Glomerular endothelial cell (primary cell): ENCODE data around the gene TFB1M. TPM values are rescaled to one million over a fixed set of nuclear protein-coding genes. Genes with fewer than 3 reads are reported as not detected.
A peak's percentile ranks its signal among the peaks of the same experiment; 100 is the strongest.
"Not testable (repeated sequence)": the region's sequence is repeated elsewhere in the genome, so short reads cannot be mapped to it uniquely, and the experiment has no call there.

ENCODE experiments used
- DNase-seq: peaks from one replicate; pipeline ENCODE4 v3.0.0-alpha.2; 2011; ENCODE audit warnings: low read depth, low spot score; ENCODE audit errors: extremely low read depth
- total RNA-seq: library from RNA; depleted of rRNA; stranded (reverse); fragments of >200 nt; gene quantifications from 2 replicates; pipeline ENCODE4 v1.2.3, GENCODE V29; 2015

TFB1M gene
- total RNA-seq, 1 donor from 2014 or later, result 17.9 TPM

DNA sequence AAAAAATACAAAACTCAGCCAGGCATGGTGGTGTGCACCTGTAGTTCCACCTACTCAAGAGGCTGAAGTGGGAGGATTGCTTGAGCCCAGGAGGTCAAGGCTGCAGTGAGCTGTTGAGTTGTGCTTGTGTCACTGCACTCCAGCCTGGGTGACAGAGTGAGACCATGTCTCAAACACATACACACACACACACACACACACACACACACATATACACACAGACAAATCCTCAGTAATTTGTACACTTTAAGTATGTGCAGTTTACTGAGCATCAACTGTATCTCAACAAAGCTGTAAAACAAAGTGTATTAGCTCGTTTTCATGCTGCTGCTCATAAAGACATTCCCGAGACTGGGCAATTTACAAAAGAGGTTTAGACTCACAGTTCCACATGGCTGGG, 7.3 kb downstream of the TFB1M start:
- DNase-seq, result no peak

GRCh38 chr6:155303361-155303870, 10.9 kb downstream of the TFB1M start:
- DNase-seq, result no peak

GRCh38 chr6:155301867-155302266, 12.4 kb downstream of the TFB1M start:
- DNase-seq, result no peak

DNA sequence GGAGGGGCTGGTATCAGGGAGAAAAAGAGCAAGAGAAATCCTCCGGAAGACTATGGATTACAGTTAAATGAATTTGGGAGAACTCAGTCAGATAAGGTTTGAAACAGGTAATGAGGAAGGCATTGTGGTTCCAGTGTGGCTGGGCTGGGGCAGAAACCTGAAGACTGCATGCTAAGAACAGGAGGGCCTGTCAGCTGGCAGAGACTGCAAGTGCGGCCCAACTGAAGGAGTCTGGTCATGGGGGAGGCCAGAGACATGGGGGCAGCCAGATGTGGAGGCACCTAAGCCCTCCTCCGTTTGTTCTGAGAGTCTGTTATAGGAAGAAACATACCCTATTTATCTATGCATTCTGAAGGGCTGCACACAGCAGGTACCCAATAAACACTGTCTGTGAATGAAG, 16.6 kb downstream of the TFB1M start:
- DNase-seq, result no peak

DNA sequence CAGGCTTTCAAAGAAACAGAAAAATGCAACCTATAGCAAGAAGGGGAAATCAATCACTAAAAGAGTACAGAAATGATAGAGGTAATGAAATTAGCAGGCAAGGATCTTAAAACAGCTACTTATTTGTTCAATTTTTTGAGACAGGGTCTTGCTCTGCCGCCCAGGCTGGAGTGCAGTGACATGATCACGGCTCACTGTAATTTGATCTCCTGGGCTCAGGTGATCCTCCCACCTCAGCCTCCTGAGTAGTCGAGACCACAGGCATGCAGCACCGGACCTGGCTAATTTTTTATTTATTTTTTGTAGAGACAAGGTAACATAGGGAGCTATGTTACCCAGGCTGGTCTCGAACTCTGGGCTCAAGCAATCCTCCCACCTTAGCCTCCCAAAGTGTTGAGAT, 21.6 kb downstream of the TFB1M start:
- DNase-seq, result no peak

GRCh38 chr6:155291291-155291690, 23.0 kb downstream of the TFB1M start:
- no peak for DNase-seq

- DNase-seq, result no peak
Measured at GRCh38 chr6:155290491-155290890, 23.8 kb downstream of the TFB1M start.

DNA sequence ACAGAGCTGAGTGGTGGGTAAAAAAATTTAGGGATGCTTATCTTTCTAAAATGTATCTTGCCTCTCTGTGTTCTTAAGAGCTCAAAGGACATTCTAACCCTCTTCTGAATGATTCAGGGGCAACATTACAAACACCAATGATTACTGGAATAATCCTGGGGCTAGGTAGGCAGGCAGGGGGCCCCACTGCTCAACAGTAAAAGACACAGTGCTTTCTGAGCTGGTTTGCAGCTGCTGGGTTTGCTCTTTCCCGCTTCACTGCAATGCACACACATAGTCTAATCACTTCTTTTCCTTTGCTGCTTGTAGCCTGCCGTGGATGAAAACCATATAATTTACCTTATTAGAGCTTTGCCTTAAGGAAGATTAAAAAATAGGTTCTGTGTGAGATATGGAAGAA, 26.5 kb downstream of the TFB1M start:
- DNase-seq, result no peak

GRCh38 chr6:155284775-155285174, 29.5 kb downstream of the TFB1M start:
- no peak for DNase-seq

DNA sequence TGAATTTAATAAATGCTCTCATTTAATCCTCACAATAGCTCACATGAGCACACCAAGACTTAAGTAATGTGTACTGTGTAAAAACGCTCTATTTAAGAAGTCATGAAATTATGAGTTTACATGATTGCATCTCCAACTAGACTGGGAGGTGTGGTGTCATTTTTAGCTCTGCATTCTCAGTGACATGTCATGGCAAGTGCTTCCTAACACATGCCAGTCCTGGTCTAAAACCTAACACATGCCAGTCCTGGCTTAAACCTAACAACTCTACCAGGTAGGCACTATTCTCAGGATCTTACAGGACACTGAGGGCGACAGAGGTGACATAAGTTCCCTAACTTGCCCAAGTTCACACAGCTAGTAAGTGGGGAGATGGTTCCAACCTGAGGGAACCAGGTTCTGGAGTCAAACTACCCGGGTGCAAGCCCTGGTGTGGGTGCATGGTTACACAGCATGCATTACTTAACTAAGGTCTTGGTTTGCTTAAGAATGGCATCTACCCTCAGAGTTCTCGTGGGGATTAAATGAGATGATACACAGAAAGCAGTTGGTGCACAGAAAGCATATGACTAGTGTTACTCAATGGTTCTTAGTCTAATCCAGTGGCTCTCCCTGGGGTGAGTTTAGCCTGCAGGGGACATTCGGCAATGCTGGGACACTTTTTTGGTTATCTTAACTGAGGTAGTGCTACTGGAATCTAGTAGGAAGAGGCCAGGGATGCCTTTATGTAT, 35.8 kb downstream of the TFB1M start:
- DNase-seq, result no peak

GRCh38 chr6:155276638-155277037, 37.6 kb downstream of the TFB1M start:
- DNase-seq, result no peak

DNA sequence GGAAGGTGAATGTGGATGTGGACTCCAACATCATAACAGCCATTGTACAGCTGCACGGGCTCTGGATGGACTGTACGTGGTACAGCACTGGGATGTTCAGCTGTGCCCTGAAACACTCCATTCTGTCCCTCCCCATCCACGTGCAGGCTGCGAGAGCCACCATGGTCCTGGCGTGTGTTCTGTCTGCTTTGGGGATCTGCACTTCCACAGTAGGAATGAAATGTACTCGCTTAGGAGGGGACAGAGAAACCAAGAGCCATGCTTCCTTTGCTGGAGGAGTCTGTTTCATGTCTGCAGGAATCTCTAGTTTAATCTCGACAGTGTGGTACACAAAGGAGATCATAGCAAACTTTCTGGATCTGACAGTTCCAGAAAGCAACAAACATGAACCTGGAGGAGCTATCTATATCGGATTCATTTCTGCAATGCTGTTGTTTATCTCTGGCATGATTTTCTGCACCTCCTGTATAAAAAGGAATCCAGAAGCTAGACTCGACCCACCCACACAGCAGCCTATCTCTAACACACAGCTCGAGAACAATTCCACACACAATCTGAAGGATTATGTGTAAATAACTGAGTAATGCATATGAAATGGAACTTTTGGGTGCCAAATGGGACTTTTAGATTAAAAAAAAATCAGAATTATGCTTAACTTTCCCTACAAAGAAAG, 38.3 kb downstream of the TFB1M start:
- no peak for DNase-seq

- no peak for DNase-seq
Measured at GRCh38 chr6:155274533-155274932, 39.8 kb downstream of the TFB1M start.

GRCh38 chr6:155274106-155274505, 40.2 kb downstream of the TFB1M start:
- no peak for DNase-seq

- DNase-seq, result peak; percentile 89
Measured at GRCh38 chr6:155273431-155273830, 40.9 kb downstream of the TFB1M start.

GRCh38 chr6:155272353-155273232, 41.7 kb downstream of the TFB1M start:
- no peak for DNase-seq

DNA sequence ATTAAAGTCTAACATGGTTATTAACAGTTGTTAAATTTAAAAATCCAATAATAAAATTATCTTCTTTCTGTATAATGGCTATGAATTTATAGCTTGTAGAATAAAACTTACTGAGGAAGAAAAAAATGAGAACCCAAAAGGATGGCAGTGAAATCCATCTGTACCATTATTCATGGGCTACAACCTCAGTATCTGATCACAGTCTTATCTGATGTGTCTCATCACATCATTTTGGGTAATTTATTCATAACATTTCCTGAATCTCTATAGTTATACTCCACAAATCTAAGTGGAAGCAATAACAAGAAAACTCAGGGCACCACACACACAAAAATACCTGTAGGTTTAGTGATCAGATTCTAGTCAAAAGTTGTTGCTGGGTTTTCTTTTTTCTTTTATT, 43.1 kb downstream of the TFB1M start:
- DNase-seq, result no peak

DNA sequence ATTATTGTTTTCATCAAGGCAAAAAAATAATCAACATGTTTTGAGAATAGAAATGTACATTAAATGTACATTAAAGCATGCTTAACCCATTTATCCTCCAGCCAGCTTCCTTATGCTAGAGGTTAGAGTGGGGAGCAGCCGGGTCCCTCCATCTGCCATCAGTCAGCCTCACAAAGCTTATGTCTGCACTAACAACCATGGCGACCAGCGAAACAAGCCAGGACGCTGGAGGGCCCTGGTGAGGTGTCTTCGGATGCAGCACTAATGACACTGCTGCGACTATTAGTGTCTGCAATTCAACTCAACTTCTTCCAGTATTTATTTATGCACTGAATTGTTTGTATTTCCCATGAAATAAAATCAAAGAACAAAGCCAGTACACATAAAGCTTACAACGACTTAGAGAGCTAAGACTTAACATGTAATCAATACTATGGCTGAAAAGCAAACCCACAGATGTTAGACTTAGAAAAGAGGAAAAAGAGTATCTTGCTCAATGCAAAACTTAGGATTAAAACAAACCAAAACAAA, 43.7 kb downstream of the TFB1M start:
- DNase-seq, result no peak

DNA sequence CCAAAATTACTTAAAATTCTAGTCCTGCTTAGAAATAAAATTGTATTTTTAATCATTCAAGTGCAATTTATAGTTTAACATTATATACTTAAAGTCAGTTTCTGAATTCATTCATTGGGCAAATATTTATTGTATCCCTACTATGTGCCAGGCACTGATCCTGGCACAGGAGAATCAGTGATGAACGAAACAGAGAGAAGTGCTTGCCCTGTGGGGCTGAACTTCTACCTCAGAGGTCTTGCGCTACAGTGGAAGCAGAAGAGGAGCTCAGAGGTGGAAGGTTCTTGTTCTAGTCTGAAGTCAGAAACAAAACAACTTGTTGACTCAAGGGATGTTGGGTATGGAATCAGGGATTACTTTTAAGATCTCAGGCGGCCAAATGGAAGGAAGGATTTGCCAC, 44.5 kb downstream of the TFB1M start:
- no peak for DNase-seq

- DNase-seq, result not testable (repeated sequence)
Measured at GRCh38 chr6:155268088-155268867, 46.0 kb downstream of the TFB1M start.
